GM12892 (cell line): ENCODE measurements around the gene VAV3.

Experiments used
- POLR2A ChIP-seq: IDR thresholded peaks from 2 replicates; pipeline ENCODE4 v1.6.1; 2011; ENCODE audit warnings: low read depth, low read length, control low read depth
- POLR2AphosphoS5 ChIP-seq: IDR thresholded peaks from 2 replicates; pipeline ENCODE4 v1.6.1; 2011; ENCODE audit warnings: low read depth, low read length, control low read depth
- TAF1 ChIP-seq: IDR thresholded peaks from 2 replicates; pipeline ENCODE4 v1.6.1; 2011; ENCODE audit warnings: low read depth, mild to moderate bottlenecking, control low read depth, low read length, borderline replicate concordance

- TF ChIP-seq TAF1: no peak
- TF ChIP-seq POLR2A: no peak
- TF ChIP-seq POLR2AphosphoS5: no peak
Measured at GRCh38 chr1:107936498-107937481, 28.2 kb downstream of the VAV3 start.
